Immature natural killer cell (primary cell): ENCODE results near the gene PRSS33. TPM values are rescaled to one million over a fixed set of nuclear protein-coding genes. Genes with fewer than 3 reads are reported as not detected.
A peak's percentile ranks its signal among the peaks of the same experiment; 100 is the strongest.

ENCODE experiments used
- DNase-seq, 3 donors: peaks; one replicate each; pipeline ENCODE4 v3.0.0; 2022; ENCODE audit warnings: mixed read lengths in 1 of 3
- H3K27ac Mint-ChIP-seq, 6 donors: one replicate each; pipeline ENCODE4 v1.8.0; 2020; ENCODE audit warnings: mixed read lengths in 6 of 6, mild to moderate bottlenecking in 5 of 6, inconsistent platforms in 4 of 6, moderate library complexity in 3 of 6
- H3K27me3 Mint-ChIP-seq, 3 donors: one replicate each; pipeline ENCODE4 v1.8.0; 2020 to 2021; ENCODE audit warnings: low read depth in 3 of 3, mild to moderate bottlenecking in 3 of 3, mixed read lengths in 3 of 3, moderate library complexity in 3 of 3, inconsistent platforms in 1 of 3
- H3K36me3 Mint-ChIP-seq, 3 donors: one replicate each; pipeline ENCODE4 v1.8.0; 2020; ENCODE audit warnings: mixed read lengths in 3 of 3, inconsistent platforms in 2 of 3, mild to moderate bottlenecking in 2 of 3
- H3K4me1 Mint-ChIP-seq, 2 donors: one replicate each; pipeline ENCODE4 v1.8.0; 2020; ENCODE audit warnings: inconsistent platforms in 2 of 2, mild to moderate bottlenecking in 2 of 2, mixed read lengths in 2 of 2, moderate library complexity in 1 of 2
- H3K4me3 Mint-ChIP-seq, 5 donors: one replicate each; pipeline ENCODE4 v1.8.0; 2020; ENCODE audit warnings: mild to moderate bottlenecking in 5 of 5, mixed read lengths in 5 of 5, inconsistent platforms in 3 of 5, moderate library complexity in 3 of 5
- H3K9me3 Mint-ChIP-seq, 6 donors: one replicate each; pipeline ENCODE4 v1.8.0; 2020; ENCODE audit warnings: mild to moderate bottlenecking in 6 of 6, mixed read lengths in 6 of 6, inconsistent platforms in 4 of 6, moderate library complexity in 3 of 6
- polyA plus RNA-seq, 3 donors: library from polyadenylated mRNA; unstranded; fragments of 300-500 nt; fragmentation: Illumina TruSeq; gene quantifications; one replicate each; pipeline ENCODE4 v1.2.3, GENCODE V29; 2021

PRSS33 gene
- polyA plus RNA-seq, 3 donors from 2014 or later = 1.1 to 4.0 TPM; not detected in 1

DNA sequence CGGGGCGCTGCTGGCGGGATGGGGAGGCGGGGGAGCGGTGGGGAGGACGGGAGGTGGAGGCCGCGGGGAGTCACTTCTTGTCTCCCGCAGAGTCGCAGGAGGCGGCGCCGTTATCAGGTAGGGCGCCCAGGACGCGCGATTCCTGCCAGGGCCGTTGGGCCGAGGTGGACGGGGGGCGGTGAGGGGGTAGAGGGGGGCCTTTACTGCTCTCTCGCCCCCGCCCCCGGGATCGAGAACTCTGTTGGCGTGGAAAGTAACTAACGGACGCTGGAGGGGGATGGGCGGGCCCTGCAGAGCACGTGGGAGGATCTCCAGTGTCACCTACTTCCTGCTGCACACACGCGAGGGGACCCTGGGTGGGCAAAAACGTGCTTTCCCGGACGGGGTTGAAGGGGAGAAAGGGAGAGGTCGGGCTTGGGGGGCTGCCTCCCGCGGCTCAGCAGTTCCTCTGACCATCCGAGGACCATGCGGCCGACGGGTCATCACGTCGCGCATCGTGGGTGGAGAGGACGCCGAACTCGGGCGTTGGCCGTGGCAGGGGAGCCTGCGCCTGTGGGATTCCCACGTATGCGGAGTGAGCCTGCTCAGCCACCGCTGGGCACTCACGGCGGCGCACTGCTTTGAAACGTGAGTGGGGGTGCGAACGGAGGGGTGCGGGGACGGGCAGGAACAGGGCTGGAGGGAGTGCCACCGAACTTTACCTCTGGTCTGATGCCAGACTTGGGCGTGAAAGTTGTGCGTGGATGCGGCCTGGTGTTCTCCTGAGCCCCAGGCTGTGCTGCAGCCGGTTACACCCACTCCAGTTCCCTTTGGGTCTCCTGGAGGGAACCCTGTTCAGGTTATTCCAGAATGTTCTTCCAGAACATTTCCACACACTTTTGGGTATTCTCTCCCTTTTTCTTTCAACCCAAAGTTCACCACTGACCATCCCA is 30.2 kb upstream of the PRSS33 start:
- H3K4me3 Mint-ChIP-seq = peak overlapping the region in 3 of 5 donors; percentile 35 to 47 (median 39)
- H3K36me3 Mint-ChIP-seq = no peaks in the 10 kb centered on the region
- H3K27ac Mint-ChIP-seq = peak overlapping the region in 1 of 6 donors; percentile 65
- peaks cover 0 to 2% (median 1%) of the 10 kb centered on the region in 3 donors for H3K27me3 Mint-ChIP-seq
- no peak for DNase-seq
- H3K4me1 Mint-ChIP-seq = no peaks in the 10 kb centered on the region
- H3K9me3 Mint-ChIP-seq = no peaks in the 10 kb centered on the region

GRCh38 chr16:2816751-2817339 is 29.5 kb upstream of the PRSS33 start, which contains the start of gene PRSS21:
TSS of gene PRSS21 (plus strand) at chr16:2817237. CDS start at chr16:2817269, 32 bp downstream.
- Mint-ChIP-seq H3K4me1 (no peaks in the 10 kb centered on the region), H3K9me3 (no peaks in the 10 kb centered on the region), H3K27ac (peak within 1 kb of the TSS in 1 of 6 donors; percentile 10), H3K27me3 (peaks cover 0 to 2% (median 1%) of the 10 kb centered on the region in 3 donors), H3K36me3 (no peaks in the 10 kb centered on the region), H3K4me3 (peak within 1 kb of the TSS in 3 of 5 donors; percentile 35 to 47 (median 39))
- DNase-seq = peak; percentile 35 to 63 (median 42)

DNA sequence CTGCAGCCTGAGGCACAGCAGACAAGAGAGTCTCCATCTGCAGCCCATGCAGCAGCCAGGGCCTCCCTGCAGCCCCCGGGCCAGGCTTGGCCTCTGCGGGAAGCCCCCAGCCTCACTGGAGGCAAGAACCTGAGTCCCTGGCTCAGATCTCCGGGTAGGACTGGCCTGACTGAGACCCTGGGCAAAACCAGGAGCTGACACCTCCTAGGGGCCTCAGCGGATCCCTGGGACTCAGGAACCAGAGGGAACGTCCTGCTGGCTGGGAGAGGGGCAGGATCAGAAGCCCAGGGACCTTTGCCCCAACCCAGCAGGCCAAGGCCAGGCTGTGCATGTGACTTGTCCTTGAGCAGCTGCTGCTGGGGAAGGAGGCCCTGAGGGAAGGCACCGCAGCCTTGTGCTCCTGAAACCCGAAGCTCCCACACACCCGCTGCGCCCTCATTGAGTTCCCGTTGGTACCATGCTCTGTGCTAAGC is 28.0 kb upstream of the PRSS33 start:
- DNase-seq = no peak
- H3K4me3 Mint-ChIP-seq = no peak overlapping the region
- no peak overlapping the region for H3K27ac Mint-ChIP-seq
- peaks cover 0 to 1% of the 10 kb centered on the region in 2 donors for H3K4me1 Mint-ChIP-seq
- H3K27me3 Mint-ChIP-seq = peaks cover 0 to 6% (median 3%) of the 10 kb centered on the region in 3 donors
- no peaks in the 10 kb centered on the region for H3K9me3 Mint-ChIP-seq
- no peaks in the 10 kb centered on the region for H3K36me3 Mint-ChIP-seq

DNA sequence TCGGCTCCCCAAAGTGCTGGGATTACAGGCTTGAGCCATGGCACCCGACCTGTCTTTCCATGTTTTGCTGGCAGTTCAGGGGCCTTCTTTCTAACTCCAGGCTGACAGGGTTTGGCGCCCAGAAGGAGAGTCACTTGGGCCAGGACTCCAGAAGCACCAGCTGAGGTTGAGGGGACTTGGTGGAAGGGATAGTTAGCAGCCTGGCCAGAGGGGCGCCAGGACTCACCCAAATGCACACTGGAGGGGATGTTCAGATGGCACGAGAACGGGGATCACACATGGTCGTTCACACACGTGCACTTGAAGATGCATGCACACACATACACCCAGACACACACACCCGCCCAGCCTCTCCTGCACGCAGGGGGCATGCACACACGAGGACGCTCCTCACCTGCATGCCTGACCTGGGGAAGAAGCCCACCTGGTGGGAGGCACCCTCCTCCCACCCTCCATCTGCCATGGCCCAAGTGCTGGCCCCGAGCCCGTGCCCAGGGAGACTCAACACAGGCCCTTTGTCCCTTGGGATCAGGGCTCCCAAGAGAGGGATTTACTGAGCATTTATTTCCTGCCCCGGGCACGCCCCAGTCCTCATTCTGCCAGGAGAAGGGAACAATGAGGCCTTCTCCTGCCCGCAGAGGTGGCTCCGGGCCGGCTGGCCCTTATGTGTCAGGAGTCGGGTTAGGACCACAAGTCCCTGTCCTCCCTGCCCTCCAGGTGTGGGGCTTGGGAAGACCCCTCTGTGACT is 27.4 kb upstream of the PRSS33 start:
- H3K4me3 Mint-ChIP-seq = no peak overlapping the region
- no peak overlapping the region for H3K27ac Mint-ChIP-seq
- H3K27me3 Mint-ChIP-seq = peaks cover 0 to 6% (median 3%) of the 10 kb centered on the region in 3 donors
- no peak for DNase-seq
- no peaks in the 10 kb centered on the region for H3K36me3 Mint-ChIP-seq
- peaks cover 0 to 1% of the 10 kb centered on the region in 2 donors for H3K4me1 Mint-ChIP-seq
- H3K9me3 Mint-ChIP-seq = no peaks in the 10 kb centered on the region

GRCh38 chr16:2813771-2814221 is 26.4 kb upstream of the PRSS33 start:
- peaks cover 0 to 1% of the 10 kb centered on the region in 2 donors for H3K4me1 Mint-ChIP-seq
- no peak overlapping the region for H3K4me3 Mint-ChIP-seq
- H3K9me3 Mint-ChIP-seq = no peaks in the 10 kb centered on the region
- H3K36me3 Mint-ChIP-seq = no peaks in the 10 kb centered on the region
- peaks cover 0 to 6% (median 3%) of the 10 kb centered on the region in 3 donors for H3K27me3 Mint-ChIP-seq
- H3K27ac Mint-ChIP-seq = no peak overlapping the region
- no peak for DNase-seq

DNA sequence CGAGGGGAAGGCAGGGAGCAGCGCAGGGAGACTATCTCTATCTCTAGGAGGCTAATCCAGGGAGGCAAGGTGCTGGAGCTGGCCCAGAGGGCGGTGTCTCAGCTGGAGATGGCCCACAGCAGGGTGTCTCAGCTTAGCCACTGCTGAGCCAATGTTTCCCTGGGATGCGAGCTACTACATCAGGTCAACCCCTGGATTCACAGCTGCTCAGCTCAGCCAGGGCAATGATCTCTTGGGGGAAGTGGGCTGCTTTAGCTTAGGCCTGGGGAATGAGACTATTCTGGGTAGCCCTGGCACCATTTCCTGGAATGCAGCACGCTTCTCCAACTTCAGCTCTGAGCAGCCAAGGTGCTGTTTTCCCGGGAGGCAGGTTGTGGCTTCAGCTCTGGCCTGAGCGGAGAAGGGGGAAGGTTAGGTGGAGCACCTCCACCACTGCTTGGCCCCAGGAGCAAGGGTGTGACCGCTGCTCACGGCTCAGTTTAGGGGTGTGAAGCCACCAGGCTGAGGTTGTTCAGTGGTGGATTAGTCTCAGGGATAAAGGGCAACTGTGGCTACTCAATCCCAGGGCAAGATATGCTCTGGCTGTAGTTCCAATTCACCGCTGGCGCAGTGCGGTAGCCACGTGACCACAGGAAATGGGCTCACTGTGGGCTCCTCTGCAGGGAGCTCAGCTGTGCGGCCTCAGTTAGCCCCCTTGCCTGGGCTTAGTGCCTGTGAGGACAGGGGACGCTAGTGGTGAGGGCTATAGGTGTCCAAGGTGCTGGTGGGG is 24.5 kb upstream of the PRSS33 start:
- H3K4me1 Mint-ChIP-seq = peaks cover 0 to 1% of the 10 kb centered on the region in 2 donors
- H3K9me3 Mint-ChIP-seq = no peaks in the 10 kb centered on the region
- peaks cover 0 to 8% (median 3%) of the 10 kb centered on the region in 3 donors for H3K27me3 Mint-ChIP-seq
- H3K4me3 Mint-ChIP-seq = no peak overlapping the region
- no peak overlapping the region for H3K27ac Mint-ChIP-seq
- H3K36me3 Mint-ChIP-seq = no peaks in the 10 kb centered on the region
- DNase-seq = no peak

GRCh38 chr16:2810651-2811050 is 23.3 kb upstream of the PRSS33 start:
- DNase-seq = no peak
- no peaks in the 10 kb centered on the region for H3K36me3 Mint-ChIP-seq
- no peak overlapping the region for H3K4me3 Mint-ChIP-seq
- H3K4me1 Mint-ChIP-seq = peaks cover 0 to 1% of the 10 kb centered on the region in 2 donors
- no peaks in the 10 kb centered on the region for H3K9me3 Mint-ChIP-seq
- peaks cover 1 to 8% (median 5%) of the 10 kb centered on the region in 3 donors for H3K27me3 Mint-ChIP-seq
- H3K27ac Mint-ChIP-seq = peak overlapping the region in 1 of 6 donors; percentile 17

GRCh38 chr16:2809149-2809760 is 21.9 kb upstream of the PRSS33 start:
- H3K4me1 Mint-ChIP-seq = peaks cover 0 to 1% of the 10 kb centered on the region in 2 donors
- H3K36me3 Mint-ChIP-seq = no peaks in the 10 kb centered on the region
- H3K9me3 Mint-ChIP-seq = no peaks in the 10 kb centered on the region
- H3K27me3 Mint-ChIP-seq = peaks cover 4 to 8% (median 6%) of the 10 kb centered on the region in 3 donors
- no peak overlapping the region for H3K4me3 Mint-ChIP-seq
- DNase-seq = no peak
- no peak overlapping the region for H3K27ac Mint-ChIP-seq

DNA sequence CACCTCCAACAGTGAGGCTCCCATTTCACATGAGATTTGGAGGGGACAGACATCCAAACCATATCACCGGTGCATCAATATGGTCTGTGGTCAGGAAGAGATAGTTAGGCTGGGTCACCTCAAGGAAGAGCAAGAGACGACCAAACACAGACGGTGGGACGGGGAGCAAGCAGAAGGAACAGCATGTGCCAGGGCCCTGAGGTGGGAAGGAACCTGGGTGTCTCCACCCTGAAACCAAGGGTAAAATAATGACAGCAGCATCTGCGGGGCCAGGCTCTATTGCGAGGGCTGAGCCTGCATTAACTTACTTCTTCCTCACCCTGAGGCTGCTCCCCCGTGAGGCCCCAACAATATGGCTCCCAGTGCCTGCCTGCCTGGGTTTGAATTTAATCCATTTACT is 20.8 kb upstream of the PRSS33 start:
- Mint-ChIP-seq H3K27ac (no peak overlapping the region), H3K36me3 (no peaks in the 10 kb centered on the region), H3K27me3 (peaks cover 4 to 9% (median 6%) of the 10 kb centered on the region in 3 donors), H3K4me3 (no peak overlapping the region), H3K4me1 (peaks cover 0 to 1% of the 10 kb centered on the region in 2 donors), H3K9me3 (peaks cover 0 to 6% (median 0%) of the 10 kb centered on the region in 6 donors)
- DNase-seq = no peak

DNA sequence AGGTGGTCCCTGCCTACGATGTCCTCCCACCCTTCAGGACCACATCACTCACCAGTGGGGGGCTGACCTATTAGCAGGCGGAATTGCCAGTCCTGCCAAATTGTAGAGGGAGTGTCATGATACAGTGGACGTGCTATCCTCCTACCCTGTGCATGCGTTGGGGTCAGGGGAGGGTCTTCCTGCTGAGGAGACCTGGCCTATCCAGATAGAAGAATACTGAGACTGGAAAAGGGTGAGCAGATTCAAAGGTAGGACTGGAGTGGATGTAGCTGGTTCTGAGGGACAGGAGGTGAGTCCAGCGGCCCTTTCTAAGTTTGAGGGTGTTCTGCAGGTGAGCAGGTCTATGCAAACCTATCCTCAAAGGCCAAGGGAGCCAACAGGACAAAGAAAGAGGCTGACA is 18.9 kb upstream of the PRSS33 start:
- H3K27me3 Mint-ChIP-seq = peaks cover 4 to 9% (median 6%) of the 10 kb centered on the region in 3 donors
- no peak for DNase-seq
- H3K4me3 Mint-ChIP-seq = no peak overlapping the region
- no peak overlapping the region for H3K27ac Mint-ChIP-seq
- no peaks in the 10 kb centered on the region for H3K4me1 Mint-ChIP-seq
- no peaks in the 10 kb centered on the region for H3K36me3 Mint-ChIP-seq
- H3K9me3 Mint-ChIP-seq = peaks cover 0 to 6% (median 0%) of the 10 kb centered on the region in 6 donors

- no peak overlapping the region for H3K27ac Mint-ChIP-seq
- peaks cover 0 to 6% (median 0%) of the 10 kb centered on the region in 6 donors for H3K9me3 Mint-ChIP-seq
- no peaks in the 10 kb centered on the region for H3K4me1 Mint-ChIP-seq
- H3K4me3 Mint-ChIP-seq = no peak overlapping the region
- DNase-seq = no peak
- H3K36me3 Mint-ChIP-seq = no peaks in the 10 kb centered on the region
- H3K27me3 Mint-ChIP-seq = peaks cover 2 to 6% (median 4%) of the 10 kb centered on the region in 3 donors
These were observed 17.4 kb upstream of the PRSS33 start for GRCh38 chr16:2804728-2805127.

DNA sequence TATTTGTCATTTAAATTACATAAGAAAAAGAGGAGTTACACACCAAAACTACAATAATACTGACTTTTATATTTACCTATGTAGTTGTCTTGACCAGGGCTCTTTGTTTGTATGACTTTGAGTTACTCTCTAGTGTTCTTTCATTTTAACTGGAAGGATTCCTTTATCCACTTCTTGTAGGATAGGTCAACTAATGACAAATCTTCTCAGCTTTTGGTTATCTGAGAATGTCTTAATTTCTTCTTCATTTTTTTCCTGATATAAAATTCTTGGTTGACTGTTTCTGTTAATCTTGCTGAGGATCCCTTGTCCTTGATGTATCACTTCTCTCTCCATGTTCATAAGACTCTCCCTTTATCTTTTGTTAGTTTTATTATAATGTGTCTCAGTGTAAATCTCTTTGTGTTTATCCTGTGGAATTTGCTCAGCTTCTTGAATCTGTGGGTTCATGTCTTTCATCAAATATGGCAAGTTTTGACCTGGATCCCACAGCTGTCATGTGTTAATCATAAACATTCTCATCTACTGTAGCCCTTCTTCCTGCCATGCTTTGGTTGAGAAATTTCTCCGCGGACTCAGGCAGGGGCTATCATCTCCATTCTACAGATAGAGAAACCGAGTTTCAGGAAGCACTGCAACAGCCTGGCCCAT is 16.3 kb upstream of the PRSS33 start:
- Mint-ChIP-seq H3K9me3 (peaks cover 0 to 6% (median 0%) of the 10 kb centered on the region in 6 donors), H3K4me1 (no peaks in the 10 kb centered on the region)

More for the DNA sequence above, 16.3 kb upstream of the PRSS33 start:
- H3K36me3 Mint-ChIP-seq = no peaks in the 10 kb centered on the region
- H3K27ac Mint-ChIP-seq = no peak overlapping the region
- no peak for DNase-seq
- peaks cover 2 to 6% (median 4%) of the 10 kb centered on the region in 3 donors for H3K27me3 Mint-ChIP-seq
- no peak overlapping the region for H3K4me3 Mint-ChIP-seq
